ENCODE data around the gene TECPR1.

Gene TECPR1

DNA sequence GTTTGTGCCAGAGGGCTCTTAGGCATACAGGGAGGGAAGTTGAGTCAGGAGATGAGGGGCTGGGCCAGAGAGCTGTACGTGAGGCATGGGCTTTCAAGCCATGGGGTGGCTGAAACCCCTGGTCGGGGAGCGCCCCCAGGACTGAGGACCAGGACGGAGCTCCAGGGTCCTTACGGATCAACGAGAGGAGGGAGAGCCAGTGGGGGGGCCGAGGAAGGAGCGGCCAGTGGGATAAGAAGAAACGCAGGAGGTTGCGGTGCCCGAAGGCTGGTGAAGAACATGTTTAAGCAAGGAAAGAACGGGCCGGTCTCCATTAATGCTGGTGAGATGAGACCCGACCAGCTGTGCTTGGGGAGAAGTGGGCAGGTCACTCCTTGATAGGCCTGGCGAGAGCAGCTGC lies 84.4 kb downstream of the TECPR1 start:
- Histone ChIP-seq H3K9me3 (ENCODE audit: low read length) (no peaks in the 10 kb centered on the region), H3F3A (ENCODE audit: insufficient read depth, low read length) (no peaks in the 10 kb centered on the region), H3K9ac (ENCODE audit: low read length) (no peak overlapping the region), H3K4me2 (ENCODE audit: low read length) (no peak overlapping the region), H3K9me2 (ENCODE audit: low read depth, low read length) (no peaks in the 10 kb centered on the region), H3K27me3 (ENCODE audit: insufficient read depth, low read length) (no peaks in the 10 kb centered on the region), H3K4me1 (ENCODE audit: insufficient read depth, low read length, severe bottlenecking) (no peaks in the 10 kb centered on the region), H3K36me3 (ENCODE audit: insufficient read depth, low read length) (peaks cover 6% of the 10 kb centered on the region; the same call in 1 of the 2 replicates), H3K27ac (ENCODE audit: low read depth, low read length, poor library complexity, severe bottlenecking) (no peak overlapping the region), H3K79me2 (ENCODE audit: insufficient read depth, low read length) (no peaks in the 10 kb centered on the region), H3K4me3 (ENCODE audit: low read depth, low read length, poor library complexity, severe bottlenecking) (no peak overlapping the region), H4K20me1 (ENCODE audit: insufficient read depth, low read length) (no peaks in the 10 kb centered on the region), H2AFZ (ENCODE audit: low read length) (no peak overlapping the region)
- TF ChIP-seq EZH2 (IDR thresholded peaks at IDR 0.05; ENCODE audit: borderline replicate concordance, low read length) = no peak
- TF ChIP-seq, protein P1, sequence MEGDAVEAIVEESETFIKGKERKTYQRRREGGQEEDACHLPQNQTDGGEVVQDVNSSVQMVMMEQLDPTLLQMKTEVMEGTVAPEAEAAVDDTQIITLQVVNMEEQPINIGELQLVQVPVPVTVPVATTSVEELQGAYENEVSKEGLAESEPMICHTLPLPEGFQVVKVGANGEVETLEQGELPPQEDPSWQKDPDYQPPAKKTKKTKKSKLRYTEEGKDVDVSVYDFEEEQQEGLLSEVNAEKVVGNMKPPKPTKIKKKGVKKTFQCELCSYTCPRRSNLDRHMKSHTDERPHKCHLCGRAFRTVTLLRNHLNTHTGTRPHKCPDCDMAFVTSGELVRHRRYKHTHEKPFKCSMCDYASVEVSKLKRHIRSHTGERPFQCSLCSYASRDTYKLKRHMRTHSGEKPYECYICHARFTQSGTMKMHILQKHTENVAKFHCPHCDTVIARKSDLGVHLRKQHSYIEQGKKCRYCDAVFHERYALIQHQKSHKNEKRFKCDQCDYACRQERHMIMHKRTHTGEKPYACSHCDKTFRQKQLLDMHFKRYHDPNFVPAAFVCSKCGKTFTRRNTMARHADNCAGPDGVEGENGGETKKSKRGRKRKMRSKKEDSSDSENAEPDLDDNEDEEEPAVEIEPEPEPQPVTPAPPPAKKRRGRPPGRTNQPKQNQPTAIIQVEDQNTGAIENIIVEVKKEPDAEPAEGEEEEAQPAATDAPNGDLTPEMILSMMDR (IDR thresholded peaks at IDR 0.05; ENCODE audit: low read length) = no peak

DNA sequence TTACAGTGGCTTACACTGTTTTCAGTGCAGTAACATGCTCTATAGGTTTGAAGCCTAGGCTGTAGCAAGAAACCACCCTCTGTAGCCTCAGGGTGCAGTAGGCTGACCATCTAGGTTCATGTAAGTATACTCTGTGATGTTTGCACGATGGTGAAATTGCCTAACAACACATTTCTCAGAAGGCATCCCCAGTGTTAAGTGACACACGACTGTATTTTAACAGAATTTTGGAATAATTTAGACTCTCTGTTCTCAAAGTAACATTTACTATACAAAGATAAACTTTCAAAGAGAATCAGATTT lies 85.4 kb downstream of the TECPR1 start:
- no peaks in the 10 kb centered on the region for H3K4me1 ChIP-seq (ENCODE audit: insufficient read depth, low read length, severe bottlenecking)
- no peaks in the 10 kb centered on the region for H3K9me3 ChIP-seq (ENCODE audit: low read length)
- H4K20me1 ChIP-seq (ENCODE audit: insufficient read depth, low read length) = no peaks in the 10 kb centered on the region
- H3K27me3 ChIP-seq (ENCODE audit: insufficient read depth, low read length) = no peaks in the 10 kb centered on the region
- H3K9me2 ChIP-seq (ENCODE audit: low read depth, low read length) = no peaks in the 10 kb centered on the region
- no peak overlapping the region for H3K4me3 ChIP-seq (ENCODE audit: low read depth, low read length, poor library complexity, severe bottlenecking)
- H3F3A ChIP-seq (ENCODE audit: insufficient read depth, low read length) = no peaks in the 10 kb centered on the region
- peaks cover 3% of the 10 kb centered on the region; the same call in 1 of the 2 replicates for H3K36me3 ChIP-seq (ENCODE audit: insufficient read depth, low read length)
- no peak overlapping the region for H3K27ac ChIP-seq (ENCODE audit: low read depth, low read length, poor library complexity, severe bottlenecking)
- no peak overlapping the region for H3K4me2 ChIP-seq (ENCODE audit: low read length)
- no peak overlapping the region for H2AFZ ChIP-seq (ENCODE audit: low read length)
- TF ChIP-seq, protein P1 (IDR thresholded peaks at IDR 0.05; ENCODE audit: low read length) = no peak
- TF ChIP-seq EZH2 (IDR thresholded peaks at IDR 0.05; ENCODE audit: borderline replicate concordance, low read length) = no peak
- no peaks in the 10 kb centered on the region for H3K79me2 ChIP-seq (ENCODE audit: insufficient read depth, low read length)
- H3K9ac ChIP-seq (ENCODE audit: low read length) = no peak overlapping the region

DNA sequence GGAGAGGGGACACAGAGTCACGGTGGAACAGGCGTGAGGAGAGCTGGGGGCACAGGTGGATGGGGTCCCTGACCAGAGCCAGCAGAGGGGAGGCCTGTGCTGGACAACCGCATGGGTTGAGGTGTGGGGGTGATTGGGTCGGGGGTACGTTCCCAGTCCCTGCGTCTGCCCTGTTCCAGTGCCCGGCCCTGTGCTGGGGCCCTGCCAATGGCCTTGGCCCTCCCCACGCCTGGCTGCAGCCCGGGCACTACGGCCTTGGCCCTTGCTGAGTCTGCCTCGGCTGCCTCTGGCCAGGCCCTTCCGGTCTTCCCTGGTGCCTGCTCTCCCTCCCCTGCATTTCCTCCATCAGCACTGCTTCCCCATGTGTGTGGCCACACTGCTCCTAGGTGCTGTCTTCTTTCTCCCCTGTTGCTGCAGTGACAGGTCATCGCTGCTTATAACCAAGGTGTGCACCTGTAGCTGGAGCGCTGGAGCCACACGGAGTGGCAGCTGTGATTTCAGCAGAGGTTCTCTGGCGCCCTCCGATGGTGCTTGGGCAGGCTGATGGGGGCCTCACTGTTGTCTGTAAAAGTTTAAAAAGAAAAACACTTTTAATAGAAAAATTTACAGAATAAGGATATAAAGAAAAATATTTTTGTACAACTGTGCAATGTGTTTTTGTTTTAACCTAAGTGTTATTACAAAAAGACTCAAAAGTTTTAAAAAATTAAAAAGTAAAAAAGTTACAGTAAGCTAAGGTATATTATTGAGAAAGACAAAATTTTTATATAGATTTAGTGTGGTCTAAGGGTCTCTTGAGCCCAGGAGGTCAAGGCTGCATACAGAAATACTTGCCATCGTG lies 86.0 kb downstream of the TECPR1 start:
- no peaks in the 10 kb centered on the region for H3K9me3 ChIP-seq (ENCODE audit: low read length)
- no peaks in the 10 kb centered on the region for H3K79me2 ChIP-seq (ENCODE audit: insufficient read depth, low read length)
- no peaks in the 10 kb centered on the region for H3F3A ChIP-seq (ENCODE audit: insufficient read depth, low read length)
- H3K9ac ChIP-seq (ENCODE audit: low read length) = no peak overlapping the region
- no peaks in the 10 kb centered on the region for H3K36me3 ChIP-seq (ENCODE audit: insufficient read depth, low read length)
- H3K4me1 ChIP-seq (ENCODE audit: insufficient read depth, low read length, severe bottlenecking) = no peaks in the 10 kb centered on the region
- TF ChIP-seq EZH2 (IDR thresholded peaks at IDR 0.05; ENCODE audit: borderline replicate concordance, low read length) = no peak
- TF ChIP-seq, protein P1 (IDR thresholded peaks at IDR 0.05; ENCODE audit: low read length) = peak; percentile 95
- H3K4me2 ChIP-seq (ENCODE audit: low read length) = no peak overlapping the region
- H4K20me1 ChIP-seq (ENCODE audit: insufficient read depth, low read length) = no peaks in the 10 kb centered on the region
- no peaks in the 10 kb centered on the region for H3K27me3 ChIP-seq (ENCODE audit: insufficient read depth, low read length)
- no peak overlapping the region for H2AFZ ChIP-seq (ENCODE audit: low read length)
- H3K4me3 ChIP-seq (ENCODE audit: low read depth, low read length, poor library complexity, severe bottlenecking) = no peak overlapping the region
- H3K9me2 ChIP-seq (ENCODE audit: low read depth, low read length) = no peaks in the 10 kb centered on the region
- no peak overlapping the region for H3K27ac ChIP-seq (ENCODE audit: low read depth, low read length, poor library complexity, severe bottlenecking)
